HG03457 (cell line): ENCODE data around the gene KRT73.

Experiments
- ATAC-seq: cut with Tn5 transposase; IDR thresholded peaks from one replicate; pipeline ENCODE4 v1.9.1; 2021; ENCODE audit warnings: moderate number of reproducible peaks; ENCODE audit not compliant: unreplicated experiment

Gene KRT73

GRCh38 chr12:52618216-52618615 lies at the start of gene KRT73:
KRT73 (minus strand) TSS chr12:52618559; CDS start chr12:52618524, 35 bp downstream.
- ATAC-seq: no peak

- no peak for ATAC-seq
These were observed 49.6 kb upstream of the KRT73 start for GRCh38 chr12:52667931-52668330.

DNA sequence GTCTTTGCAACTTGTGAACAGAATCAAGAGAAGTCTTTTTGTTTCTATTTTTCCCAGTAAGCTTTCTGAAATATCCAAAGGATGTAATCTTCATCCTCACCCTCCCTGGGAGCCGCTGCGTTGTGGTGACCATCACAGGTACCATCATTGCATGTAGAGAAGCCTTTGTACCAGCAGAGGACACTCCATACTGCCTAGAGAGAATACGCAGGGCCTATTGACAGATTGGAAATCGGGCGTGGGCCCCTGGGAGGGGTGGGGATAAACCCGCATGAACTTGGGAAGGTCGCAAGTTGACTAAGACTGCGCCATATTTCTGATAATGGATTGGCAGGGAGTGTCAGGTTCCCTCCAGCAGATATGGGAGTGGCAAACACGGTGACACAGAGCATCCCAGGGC lies 49.1 kb upstream of the KRT73 start:
- ATAC-seq: no peak

DNA sequence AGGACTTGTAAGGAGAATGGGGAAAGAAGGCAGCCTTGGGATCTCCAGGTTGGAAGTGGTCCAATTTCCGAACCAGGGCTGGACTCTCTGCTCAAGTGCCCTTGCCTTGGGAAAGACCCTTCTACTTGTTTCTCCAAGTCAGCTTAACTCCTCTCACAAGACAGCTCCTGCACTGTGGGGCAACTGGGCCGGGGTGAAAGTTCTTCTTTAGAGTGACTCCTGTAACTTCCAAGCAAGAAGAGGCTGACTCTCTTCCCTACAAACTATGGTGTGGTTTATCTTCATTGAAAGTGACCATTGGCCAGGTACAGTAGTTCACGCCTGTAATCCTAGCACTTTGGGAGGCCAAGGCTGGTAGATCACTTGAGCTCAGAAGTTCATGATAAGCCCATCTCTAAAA lies 48.1 kb upstream of the KRT73 start:
- ATAC-seq: no peak

GRCh38 chr12:52663420-52663819 lies 45.1 kb upstream of the KRT73 start:
- ATAC-seq: no peak

- no peak for ATAC-seq
These were observed 44.5 kb upstream of the KRT73 start for GRCh38 chr12:52662918-52663229.

DNA sequence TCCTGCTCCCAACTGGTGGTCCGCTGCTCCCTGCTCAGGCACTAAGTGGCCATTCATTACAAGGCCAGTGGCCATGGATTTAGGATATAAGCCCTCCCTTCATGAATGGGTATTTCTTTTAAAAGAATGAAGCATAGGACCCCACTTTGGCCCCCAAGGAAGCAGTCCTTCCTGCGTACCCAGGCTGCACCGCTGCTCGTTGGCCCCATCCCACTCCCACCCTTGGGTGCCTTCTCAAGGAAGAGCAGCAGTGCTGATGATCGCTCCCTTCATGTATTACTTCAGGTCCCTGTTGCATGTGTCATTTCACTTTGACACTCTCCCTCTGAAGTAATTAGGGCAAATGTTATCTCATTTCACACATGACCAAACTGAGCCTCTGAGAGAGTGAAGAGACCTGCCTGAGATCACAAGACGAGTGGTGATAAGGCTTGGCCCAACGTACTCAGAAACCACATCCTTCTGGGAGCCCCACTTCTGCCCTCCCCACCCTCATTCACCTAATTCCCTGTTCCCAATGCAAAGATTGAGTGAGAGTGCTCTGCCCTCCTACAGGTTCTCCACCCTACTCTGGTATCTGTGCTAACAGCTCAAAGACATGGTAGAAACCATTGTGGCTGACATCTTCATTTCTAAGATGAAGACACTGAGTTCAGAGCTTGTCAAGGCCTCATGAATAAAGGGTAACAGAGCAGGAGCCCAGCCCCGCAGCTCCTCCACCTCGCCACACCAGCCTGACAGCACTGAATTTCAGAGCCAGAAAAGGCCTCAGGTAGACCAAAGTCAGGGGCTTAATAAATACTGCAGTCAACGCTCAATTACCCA lies 43.9 kb upstream of the KRT73 start:
- ATAC-seq: no peak

DNA sequence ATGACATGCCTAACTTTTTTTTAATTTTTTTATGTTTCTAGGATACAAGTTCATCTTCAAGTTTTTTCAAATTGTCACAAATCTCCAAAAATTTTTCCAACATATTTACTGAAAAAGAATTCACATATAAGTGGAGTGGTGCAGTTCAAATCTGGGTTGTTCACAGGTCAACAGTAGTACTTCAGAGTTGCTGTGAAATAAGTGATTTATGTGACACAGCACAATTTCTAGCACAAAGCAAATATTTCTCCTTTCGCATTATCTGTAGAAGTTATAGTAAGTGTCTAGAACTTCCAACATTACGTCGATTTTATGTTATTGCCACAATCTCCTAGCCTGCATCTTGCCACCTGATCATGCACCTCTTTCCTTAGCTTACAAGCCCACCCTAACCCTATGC lies 43.3 kb upstream of the KRT73 start:
- no peak for ATAC-seq

GRCh38 chr12:52660934-52661499 lies 42.7 kb upstream of the KRT73 start:
- ATAC-seq: no peak

DNA sequence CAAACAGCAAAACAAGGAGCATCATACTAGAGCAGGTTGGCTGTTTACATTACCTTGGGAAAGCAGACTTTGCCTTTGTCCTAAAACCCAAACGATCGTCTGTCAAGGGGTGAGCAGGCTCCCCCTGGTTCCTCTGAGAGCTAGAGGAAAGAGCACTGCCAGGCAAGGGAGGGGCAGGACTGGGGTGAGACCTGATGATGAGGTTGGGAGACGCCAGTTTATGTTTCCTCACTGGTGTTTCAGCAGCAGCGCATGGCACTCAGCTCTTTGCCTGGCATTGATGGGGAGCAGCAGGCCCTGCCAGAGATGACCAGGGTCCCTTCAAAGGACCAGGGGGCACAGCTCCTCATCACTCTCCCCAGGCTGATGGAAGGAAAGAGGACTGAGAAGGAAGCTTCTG lies 41.6 kb upstream of the KRT73 start:
- ATAC-seq: no peak

- no peak for ATAC-seq
These were observed 41.0 kb upstream of the KRT73 start for GRCh38 chr12:52659395-52659794.

DNA sequence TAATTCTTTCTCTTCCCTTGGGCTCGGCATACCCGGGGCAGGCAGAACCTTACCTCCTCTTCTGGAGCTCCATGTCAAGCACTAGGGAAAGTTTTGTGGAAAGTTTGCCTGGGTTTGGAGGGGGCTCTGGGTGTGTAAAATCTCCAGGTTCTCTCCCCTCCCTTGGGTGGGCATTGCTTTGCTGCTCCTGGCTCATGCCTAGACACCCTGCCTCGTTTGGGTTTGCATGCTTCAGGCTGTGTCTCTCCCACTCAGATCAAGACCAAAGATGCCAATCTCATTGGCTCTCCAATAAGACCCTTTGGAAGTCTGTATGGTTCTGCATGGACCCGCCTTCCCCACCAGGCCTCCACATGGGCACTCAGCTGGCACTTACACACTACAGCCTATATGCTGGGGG lies 39.8 kb upstream of the KRT73 start:
- ATAC-seq: no peak

- ATAC-seq: no peak
These were observed 39.0 kb upstream of the KRT73 start for GRCh38 chr12:52657250-52657902.

GRCh38 chr12:52656616-52657015 lies 38.3 kb upstream of the KRT73 start:
- no peak for ATAC-seq

DNA sequence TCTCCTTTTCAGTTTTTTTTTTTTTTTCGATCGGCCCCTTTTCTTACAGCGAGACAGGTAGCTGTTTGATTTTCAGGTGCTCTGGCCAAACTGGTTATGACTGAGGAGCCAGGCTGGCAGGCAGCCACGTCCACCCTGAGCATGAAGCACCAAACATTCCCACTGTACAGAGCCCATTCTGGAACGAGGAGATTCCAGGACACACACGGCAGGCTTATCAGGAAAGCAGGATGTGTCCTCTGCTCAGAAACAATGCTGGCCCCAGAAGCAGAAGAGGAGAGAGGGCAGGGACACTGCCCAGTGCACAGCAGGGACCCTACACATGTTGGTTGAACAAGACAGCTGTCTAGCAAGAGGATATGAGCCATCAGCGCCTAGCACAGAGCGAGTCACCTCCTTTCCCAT lies 37.4 kb upstream of the KRT73 start:
- ATAC-seq: no peak

GRCh38 chr12:52655251-52655650 lies 36.9 kb upstream of the KRT73 start:
- ATAC-seq: no peak

DNA sequence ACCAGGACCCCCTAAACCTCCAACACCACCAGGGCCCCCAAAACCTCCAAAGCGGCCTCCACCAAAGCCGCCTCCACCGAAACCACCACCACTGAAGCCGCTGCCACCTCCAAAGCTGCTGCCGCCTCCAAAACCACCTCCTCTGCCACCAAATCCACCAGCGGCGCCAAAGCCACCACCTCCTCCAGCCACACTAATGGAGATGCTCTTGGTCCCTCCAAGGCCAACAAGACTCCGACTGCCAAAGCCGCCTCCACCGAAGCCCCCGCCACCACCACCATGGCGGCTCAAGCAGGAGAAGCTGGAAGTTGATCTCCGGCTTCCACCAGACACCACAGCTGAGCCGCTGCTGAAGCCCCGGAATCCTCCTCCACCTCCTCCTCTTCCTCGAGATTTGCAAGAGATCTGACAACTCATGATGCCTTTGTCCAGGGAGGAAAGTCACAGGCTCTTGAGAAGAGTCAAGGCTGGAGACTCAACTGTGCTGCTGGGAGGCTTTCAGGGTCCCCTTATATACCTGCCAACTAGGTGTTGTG lies 33.4 kb upstream of the KRT73 start, which contains the start of gene KRT2:
KRT2 (minus strand) TSS at position 486 of the 536 bp plus-strand sequence; CDS start at position 417, 69 bp downstream.
- no peak for ATAC-seq

DNA sequence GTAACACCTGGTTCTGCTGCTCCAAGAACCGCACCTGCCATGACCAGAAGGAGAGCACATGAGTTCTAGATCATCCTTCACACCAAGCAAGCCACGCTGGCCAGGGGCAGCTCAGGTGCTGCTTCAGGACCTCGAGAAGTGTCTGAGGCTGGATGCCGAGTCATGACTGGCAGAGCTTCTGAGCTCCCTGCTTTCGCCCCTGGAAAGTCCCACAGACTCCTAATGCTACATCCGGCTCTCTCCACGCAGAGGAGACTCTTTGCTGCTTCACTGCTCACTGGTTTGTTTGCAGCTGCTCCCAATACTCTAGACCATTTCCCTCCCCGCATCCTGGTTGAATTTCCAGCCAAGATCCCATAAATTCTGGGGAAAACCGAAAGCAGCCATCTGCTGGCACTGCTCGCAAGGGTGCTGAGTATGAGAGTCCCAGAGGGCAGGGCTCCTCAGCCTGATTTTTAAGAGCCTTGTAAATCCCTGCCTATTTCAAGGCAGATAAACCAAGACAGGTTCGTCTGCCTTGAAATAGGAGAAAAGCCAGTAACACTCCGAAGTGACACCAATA lies 32.2 kb upstream of the KRT73 start:
- ATAC-seq: no peak

DNA sequence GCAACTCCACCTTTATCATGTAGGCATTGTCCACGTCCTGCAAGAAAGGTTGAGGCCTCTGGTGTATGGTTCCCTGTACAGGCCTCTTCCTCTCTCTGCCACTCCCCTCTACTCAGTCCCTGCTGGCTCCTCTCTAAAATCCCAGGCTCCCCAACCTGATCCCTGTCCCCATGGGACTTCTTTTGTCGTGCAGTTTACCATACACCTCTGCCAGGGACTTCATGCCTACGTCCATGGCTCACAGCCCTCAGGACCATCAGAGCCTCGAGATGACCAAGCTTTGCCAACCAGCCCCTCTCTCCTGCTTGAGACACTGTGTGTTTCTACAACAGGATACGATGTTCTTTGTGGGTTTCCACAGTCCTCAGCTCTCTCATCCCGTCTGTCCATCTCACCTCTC lies 30.7 kb upstream of the KRT73 start:
- ATAC-seq: no peak

- ATAC-seq: no peak
These were observed 29.7 kb upstream of the KRT73 start for GRCh38 chr12:52648012-52648550.

DNA sequence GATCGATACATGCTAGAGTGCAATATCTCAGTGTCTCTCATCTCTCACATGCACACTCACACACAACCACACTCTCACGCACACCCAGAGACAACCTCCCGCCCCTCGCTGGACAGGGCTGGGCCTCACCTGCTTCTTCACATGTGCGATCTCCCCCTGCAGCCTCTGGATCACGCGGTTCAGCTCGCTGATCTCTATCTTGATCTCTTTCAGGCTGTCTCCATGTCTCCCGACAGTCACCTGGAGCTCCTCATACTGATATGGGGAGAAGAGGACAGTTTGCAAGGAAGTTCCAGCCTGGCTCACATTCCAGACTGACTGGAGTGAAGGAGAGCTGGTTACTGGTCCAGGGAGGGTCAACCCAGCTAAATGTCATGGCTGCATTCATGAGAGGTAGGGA lies 29.2 kb upstream of the KRT73 start:
- ATAC-seq: no peak
